ENCODE data around the gene TPX2.

The TPX2 gene

GRCh38 chr20:31836853-31837608 lies 97.9 kb downstream of the TPX2 start:
- no peak for DNase-seq

DNA sequence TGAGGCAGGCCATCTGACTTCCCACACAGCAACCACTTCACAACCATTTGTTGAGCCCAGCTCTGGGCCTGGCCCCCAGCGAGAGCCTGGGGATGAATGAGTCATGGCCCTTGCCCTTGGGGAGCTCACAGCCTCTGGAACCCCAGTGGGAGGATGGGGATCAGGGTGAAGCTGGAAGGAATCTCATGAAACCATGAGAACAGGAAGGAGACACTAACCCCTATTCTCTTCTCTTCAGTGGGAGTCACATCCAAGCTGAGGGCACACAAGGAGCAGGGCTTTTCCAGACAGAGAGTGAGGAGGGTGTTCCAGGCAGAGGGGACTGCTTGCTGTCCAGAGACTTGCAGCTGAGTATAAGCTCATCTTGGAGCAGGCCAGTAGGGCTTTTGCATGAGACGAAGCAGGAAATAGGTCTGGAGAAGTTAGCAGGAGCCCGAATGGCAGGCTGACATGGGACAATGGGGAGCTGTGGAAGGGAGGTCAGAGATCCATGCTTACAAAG lies 98.9 kb downstream of the TPX2 start:
- DNase-seq, result no peak

DNA sequence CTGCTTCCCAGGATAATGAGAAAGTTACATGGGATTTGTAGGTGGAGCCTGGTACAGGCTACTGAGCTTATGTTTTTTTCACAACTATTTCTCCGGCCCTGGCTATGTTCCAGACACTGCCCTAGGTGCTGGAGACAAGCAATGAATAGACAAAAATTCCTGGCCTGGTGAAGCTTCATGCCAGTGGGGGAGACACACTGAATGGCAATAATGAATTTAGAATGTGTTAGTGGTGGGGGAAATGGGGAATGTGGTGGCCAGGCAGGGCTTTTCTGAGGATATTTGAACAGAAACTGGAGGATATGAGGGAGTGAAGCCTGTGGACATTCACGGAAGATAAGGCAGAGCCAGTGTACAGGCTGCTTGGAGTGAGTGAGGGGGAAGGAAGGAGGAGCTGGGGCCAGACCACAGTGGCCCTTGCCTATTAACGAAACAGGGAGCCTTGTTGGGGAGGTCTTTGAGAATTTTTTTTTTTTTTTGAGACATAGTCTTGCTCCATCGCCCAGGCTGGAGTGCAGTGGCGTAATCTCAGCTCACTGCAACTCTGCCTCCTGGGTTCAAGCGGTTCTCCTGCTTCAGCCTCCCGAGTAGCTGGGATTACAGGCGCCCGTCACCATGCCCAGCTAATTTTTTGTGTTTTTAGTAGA lies 99.7 kb downstream of the TPX2 start:
- no peak for DNase-seq

GRCh38 chr20:31839782-31840487 lies 100.8 kb downstream of the TPX2 start:
- no peak for DNase-seq

GRCh38 chr20:31840906-31841816 lies 102.1 kb downstream of the TPX2 start:
- DNase-seq, result no peak

DNA sequence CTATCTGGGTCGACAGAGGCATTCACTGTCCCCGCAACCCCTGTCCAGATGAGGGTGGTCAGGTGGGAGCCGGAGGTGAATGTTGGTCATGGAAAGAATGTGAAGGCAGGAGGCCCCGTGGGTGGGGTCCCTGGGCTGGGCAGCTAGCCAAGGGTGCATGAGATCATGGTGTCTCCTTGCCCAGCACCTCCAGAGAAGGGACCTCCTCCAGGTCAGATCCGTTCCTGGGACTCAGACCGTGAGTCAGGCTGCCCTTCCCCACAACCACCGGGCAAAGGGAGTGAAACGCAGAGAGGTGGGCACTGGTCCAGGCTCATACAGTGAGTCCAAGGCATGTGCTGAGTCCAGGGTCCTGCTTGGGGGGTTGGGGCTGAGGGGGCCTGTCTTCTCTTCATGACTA lies 102.8 kb downstream of the TPX2 start:
- DNase-seq, result no peak

DNA sequence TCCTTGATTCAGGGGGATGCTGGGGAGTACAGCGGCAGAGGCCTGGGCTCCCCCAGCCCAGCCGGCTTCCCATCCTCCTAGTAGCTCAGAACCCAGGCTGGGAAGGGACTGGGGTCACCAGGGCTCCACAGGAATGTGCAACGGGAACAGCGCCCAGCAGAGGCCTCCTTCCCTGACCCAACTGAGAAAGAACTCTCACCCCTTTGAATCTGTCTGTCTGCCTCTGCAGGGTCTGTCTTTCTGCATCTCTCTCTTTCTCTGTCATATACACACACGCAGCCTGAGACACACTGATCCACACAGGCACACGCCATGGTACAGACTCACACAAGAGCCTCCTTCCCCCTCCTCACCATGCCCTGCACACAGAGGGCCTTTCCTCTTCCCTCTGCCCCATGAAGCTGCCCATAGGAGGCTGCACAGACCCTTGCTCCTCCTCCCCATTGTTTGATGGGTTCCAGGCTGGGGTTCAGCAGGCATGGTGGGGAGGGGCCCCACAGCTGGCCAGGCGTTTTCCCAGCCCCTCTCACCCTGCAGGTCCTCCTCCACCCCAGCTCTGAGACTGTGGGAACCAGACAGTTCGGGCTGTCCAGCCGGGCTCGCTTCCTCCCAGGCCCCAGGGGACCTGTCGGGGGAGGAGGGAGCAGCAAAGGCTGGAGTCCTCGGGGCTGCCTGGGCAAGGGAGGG lies 103.5 kb downstream of the TPX2 start:
- DNase-seq, result no peak

DNA sequence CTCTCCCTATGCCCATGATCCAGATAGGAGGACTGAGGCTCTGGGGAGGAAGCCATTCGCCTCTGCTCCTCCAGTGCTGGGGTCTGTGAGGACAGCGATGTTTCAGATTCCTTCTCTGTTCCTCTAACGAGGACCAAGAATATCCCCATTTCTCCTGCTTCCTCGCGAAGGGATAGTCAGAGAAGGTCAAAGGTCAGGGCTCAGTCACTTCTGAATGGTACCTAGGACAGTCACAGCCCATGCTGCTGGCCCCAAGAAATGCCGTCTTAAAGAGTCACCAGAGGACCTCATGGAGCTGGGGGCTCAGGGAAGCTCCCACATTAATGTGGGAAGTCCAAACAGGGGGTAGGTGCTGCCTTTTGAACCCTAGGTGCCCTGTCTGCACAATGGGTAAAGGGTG lies 104.2 kb downstream of the TPX2 start:
- DNase-seq, result no peak

DNA sequence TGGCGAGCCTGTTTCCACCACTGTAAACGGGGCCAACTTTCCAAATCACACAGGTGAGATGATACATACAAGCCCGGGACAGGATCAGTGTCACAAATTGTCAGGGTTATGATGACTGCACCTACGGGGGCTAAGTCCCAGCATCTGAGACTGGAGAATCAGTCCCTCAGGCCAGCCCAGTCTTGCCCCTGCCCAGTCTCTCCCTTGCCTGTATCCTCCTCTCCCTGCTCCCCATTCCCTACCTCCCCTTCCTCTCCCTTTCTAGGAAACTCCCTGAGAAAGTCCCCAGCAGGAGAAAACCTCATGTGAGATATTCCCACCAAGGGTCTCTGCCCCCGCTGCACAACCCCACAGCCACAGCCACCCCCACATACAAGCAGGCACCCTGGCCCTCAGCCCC lies 104.8 kb downstream of the TPX2 start:
- no peak for DNase-seq

GRCh38 chr20:31844737-31845299 lies 105.7 kb downstream of the TPX2 start:
- no peak for DNase-seq

GRCh38 chr20:31845300-31845863 lies 106.3 kb downstream of the TPX2 start, which contains the start of gene FOXS1:
Gene FOXS1, minus strand, starts transcription at chr20:31845604. Its CDS starts 62 bp downstream, at chr20:31845542.
- no peak for DNase-seq

- no peak for DNase-seq
Measured at GRCh38 chr20:31846793-31847138, 107.7 kb downstream of the TPX2 start.

DNA sequence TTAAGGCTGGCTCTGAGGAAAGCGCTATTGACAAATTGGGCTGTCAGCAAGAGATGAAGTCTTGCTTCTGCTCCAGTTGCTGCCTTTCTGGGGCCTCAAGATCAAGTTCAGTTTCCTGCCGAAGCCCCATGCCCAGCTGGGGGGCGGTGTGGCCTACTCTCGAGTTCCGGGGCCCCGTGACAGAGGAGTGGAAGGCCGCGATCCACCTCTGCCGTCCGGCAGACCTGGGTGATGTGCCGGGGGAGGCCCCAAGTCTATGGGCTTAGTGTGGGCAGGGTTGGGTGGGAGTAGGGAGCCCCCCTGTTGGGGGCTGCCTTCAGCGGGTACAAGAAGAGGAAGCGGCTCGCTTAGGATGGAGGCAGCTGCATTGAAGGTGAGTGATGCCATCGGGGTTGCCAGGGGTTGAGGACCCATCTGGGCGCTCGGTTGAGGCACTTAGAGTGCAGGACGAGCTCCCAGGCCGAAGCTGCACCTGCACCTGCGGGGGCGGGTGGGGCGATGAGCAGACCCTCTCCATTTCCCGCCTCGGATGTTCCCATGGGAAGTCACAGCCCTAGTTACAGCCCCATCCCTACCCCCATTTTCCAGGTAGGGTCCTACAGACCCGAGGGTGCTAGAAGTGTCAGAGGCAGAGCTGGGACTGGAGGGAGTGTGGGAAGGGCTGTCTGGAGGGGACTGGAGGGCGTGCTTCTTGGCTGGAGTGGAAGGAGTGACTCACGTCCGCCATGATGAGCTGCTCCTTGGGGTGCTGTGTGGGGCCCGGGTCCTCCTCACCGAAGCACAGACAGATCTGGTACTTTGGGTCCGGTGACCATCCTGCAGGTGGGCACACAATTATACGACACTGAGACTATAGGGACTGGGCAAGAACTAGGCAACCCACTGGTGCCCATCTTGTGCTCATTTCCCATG lies 109.3 kb downstream of the TPX2 start:
- no peak for DNase-seq

DNA sequence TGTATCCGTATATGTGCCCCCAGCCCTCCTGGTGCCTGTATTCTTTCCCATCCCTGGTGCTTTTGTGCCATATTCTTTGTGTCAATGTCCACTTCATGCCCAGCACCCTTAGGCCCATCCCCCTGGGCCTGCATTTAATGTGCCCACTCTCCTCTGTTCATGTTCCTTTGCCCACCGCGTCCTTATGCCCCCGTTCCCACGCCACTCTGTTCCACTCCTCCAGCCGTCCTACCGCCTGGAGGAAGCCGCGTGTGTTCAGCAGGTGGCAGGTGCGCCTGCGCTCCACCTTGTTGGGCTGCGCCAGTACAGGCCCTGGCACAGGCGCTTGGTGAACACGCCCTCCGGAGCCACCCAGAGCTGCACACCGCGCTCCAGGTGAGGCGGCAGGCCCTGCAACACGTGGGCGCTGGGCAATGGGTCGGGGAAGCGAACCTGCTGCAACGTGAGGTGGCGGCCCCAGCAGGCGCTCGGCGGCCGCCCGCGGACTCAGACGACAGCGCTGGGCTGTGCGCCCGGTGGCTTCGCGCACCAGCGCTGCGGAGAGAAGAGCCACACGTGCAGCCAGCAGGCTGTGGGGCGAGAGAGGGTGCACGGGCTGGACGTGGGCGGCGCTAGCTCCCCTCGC lies 110.3 kb downstream of the TPX2 start:
- DNase-seq, result no peak

All from NCI-H524 treated with DMSO at 0.1 percent for 48 hours (cell line).